ENCODE data around the gene TRAF3IP1. TPM values are rescaled to one million over a fixed set of nuclear protein-coding genes. Genes with fewer than 3 reads are reported as not detected.

The TRAF3IP1 gene
- total and polyA plus RNA-seq, 2 donors (not counting 1 experiment from before 2014, with no cell fraction given), result 1.4 to 15.5 TPM

DNA sequence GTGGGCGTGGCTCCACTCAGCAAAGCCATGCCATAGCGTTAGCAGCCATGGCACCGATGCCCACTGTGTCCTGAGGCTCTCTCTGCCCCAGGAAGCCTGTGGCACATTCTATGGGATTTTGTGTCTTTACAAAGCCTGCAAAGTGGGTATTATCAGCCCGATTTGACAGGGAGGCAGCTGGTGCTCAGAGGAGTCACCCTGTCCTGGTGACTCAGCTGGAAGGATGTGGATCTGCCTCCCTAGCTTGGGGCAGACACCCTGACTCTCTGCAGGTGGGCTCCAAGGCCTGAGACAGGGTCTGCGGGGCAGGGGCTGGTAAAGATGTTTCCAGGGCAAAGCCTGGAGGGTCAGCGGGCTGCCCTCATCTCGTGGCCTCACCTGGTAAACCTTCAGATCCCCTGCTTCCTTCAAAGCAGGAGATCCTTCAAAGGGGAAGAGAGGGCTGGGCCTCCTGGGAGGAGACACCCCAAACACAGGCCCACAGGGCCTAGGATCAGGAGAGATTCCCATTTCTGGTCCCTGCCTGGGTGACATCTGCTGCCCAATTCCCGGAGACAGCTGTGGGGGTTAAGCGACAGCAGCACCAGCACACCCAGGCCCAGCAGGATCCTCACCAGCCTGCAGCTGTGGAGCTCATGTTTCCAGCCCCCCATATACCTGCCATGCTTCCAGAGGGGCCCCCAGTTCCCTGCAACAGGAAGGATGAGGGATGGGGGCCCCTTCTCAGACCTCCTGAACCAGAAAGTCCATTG lies 103.4 kb downstream of the TRAF3IP1 start:
- Histone ChIP-seq H3K27me3 (replicated peaks in 1 of 4; ENCODE audit: control extremely low read depth in 1 of 4, control insufficient read depth in 3 of 4, insufficient read depth in 4 of 4, low read length in 3 of 4) (no peaks in the 10 kb centered on the region), H3K27ac (ENCODE audit: low read length in 2 of 2) (no peak overlapping the region), H3K36me3 (replicated peaks in 1 of 2; ENCODE audit: control extremely low read depth in 1 of 2, control insufficient read depth in 1 of 2, extremely low read depth in 1 of 2, insufficient read depth in 2 of 2, low read length in 1 of 2) (no peaks in the 10 kb centered on the region), H3K4me2 (replicated peaks; ENCODE audit: low read depth, low read length, poor library complexity, severe bottlenecking) (no peak overlapping the region), H3K4me1 (ENCODE audit: control insufficient read depth in 2 of 2, insufficient read depth in 2 of 2, low read length in 2 of 2) (peaks cover 19 to 23% of the 10 kb centered on the region in 2 donors), H3K4me3 (ENCODE audit: control extremely low read depth in 1 of 5, extremely low read depth in 1 of 5, insufficient read depth in 1 of 5, low read depth in 2 of 5, low read length in 4 of 5) (no peak overlapping the region), H4K20me1 (ENCODE audit: control insufficient read depth, insufficient read depth, low read length, poor library complexity, severe bottlenecking) (peaks cover 7% of the 10 kb centered on the region), H3K9me3 (ENCODE audit: control extremely low read depth in 1 of 3, control insufficient read depth in 2 of 3, insufficient read depth in 1 of 3, low read length in 2 of 3) (no peaks in the 10 kb centered on the region), H2AFZ (ENCODE audit: insufficient read depth, low read depth, low read length, poor library complexity, severe bottlenecking) (no peak overlapping the region), H3K79me2 (ENCODE audit: control insufficient read depth, insufficient read depth, low read length) (peaks cover 31% of the 10 kb centered on the region), H3K9ac (ENCODE audit: low read length) (no peak overlapping the region)
- Mint-ChIP-seq H3K27ac (no peak overlapping the region), H3K4me3 (no peak overlapping the region), H3K4me1 (peaks cover 21% of the 10 kb centered on the region), H3K27me3 (no peaks in the 10 kb centered on the region), H3K9me3 (ENCODE audit: insufficient read depth) (no peaks in the 10 kb centered on the region)
- intact Hi-C loops (cut with micrococcal nuclease), result loop anchor here (10.0 kb wide), 1 partner anchor 1601 kb away; the partner anchor contains the start of gene NDUFA10
- ATAC-seq (ENCODE audit: low read depth) (no peak), DNase-seq (no peak)
- ChIA-PET POLR2A (no interaction called here), CTCF (no interaction called here)
- 90% methylated on average over 8 of the region's 9 CpGs for WGBS (ENCODE audit: insufficient coverage)
- TF ChIP-seq, protein P1, sequence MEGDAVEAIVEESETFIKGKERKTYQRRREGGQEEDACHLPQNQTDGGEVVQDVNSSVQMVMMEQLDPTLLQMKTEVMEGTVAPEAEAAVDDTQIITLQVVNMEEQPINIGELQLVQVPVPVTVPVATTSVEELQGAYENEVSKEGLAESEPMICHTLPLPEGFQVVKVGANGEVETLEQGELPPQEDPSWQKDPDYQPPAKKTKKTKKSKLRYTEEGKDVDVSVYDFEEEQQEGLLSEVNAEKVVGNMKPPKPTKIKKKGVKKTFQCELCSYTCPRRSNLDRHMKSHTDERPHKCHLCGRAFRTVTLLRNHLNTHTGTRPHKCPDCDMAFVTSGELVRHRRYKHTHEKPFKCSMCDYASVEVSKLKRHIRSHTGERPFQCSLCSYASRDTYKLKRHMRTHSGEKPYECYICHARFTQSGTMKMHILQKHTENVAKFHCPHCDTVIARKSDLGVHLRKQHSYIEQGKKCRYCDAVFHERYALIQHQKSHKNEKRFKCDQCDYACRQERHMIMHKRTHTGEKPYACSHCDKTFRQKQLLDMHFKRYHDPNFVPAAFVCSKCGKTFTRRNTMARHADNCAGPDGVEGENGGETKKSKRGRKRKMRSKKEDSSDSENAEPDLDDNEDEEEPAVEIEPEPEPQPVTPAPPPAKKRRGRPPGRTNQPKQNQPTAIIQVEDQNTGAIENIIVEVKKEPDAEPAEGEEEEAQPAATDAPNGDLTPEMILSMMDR (IDR thresholded peaks at IDR 0.05), result no peak
- no peak for TF ChIP-seq EZH2 (IDR thresholded peaks at IDR 0.05; ENCODE audit: borderline replicate concordance, insufficient read depth, low read depth, low read length, poor library complexity, severe bottlenecking)

DNA sequence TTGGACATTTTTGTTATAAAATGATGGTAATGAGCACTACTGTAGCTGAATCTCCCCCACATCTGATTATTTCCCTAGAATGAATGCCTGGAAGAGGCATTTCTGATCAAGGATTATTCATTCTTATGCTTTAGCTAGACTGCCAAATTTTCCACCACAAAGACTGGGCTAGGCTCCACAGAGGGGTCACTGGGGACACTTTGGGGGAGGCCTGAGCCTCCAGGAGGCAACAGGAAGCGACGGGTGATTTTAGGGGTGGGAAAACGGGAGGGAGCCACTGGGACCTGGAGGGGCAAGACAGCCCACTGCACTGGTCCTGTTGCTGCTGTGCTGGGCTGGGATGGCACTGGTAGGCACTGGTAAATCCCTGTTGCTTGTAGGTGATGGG lies 104.0 kb downstream of the TRAF3IP1 start:
- Histone ChIP-seq H3K9ac (ENCODE audit: low read length) (no peak overlapping the region), H3K4me2 (replicated peaks; ENCODE audit: low read depth, low read length, poor library complexity, severe bottlenecking) (no peak overlapping the region), H2AFZ (ENCODE audit: insufficient read depth, low read depth, low read length, poor library complexity, severe bottlenecking) (no peak overlapping the region), H3K27me3 (replicated peaks in 1 of 4; ENCODE audit: control extremely low read depth in 1 of 4, control insufficient read depth in 3 of 4, insufficient read depth in 4 of 4, low read length in 3 of 4) (no peaks in the 10 kb centered on the region), H3K4me3 (ENCODE audit: control extremely low read depth in 1 of 5, extremely low read depth in 1 of 5, insufficient read depth in 1 of 5, low read depth in 2 of 5, low read length in 4 of 5) (no peak overlapping the region), H3K9me3 (ENCODE audit: control extremely low read depth in 1 of 3, control insufficient read depth in 2 of 3, insufficient read depth in 1 of 3, low read length in 2 of 3) (no peaks in the 10 kb centered on the region), H3K27ac (ENCODE audit: low read length in 2 of 2) (no peak overlapping the region), H3K79me2 (ENCODE audit: control insufficient read depth, insufficient read depth, low read length) (peaks cover 36% of the 10 kb centered on the region), H3K4me1 (ENCODE audit: control insufficient read depth in 2 of 2, insufficient read depth in 2 of 2, low read length in 2 of 2) (peaks cover 19 to 26% of the 10 kb centered on the region in 2 donors), H3K36me3 (replicated peaks in 1 of 2; ENCODE audit: control extremely low read depth in 1 of 2, control insufficient read depth in 1 of 2, extremely low read depth in 1 of 2, insufficient read depth in 2 of 2, low read length in 1 of 2) (no peaks in the 10 kb centered on the region), H4K20me1 (ENCODE audit: control insufficient read depth, insufficient read depth, low read length, poor library complexity, severe bottlenecking) (peaks cover 13% of the 10 kb centered on the region)
- Mint-ChIP-seq H3K9me3 (ENCODE audit: insufficient read depth) (no peaks in the 10 kb centered on the region), H3K4me1 (peaks cover 25% of the 10 kb centered on the region), H3K4me3 (peak overlapping the region; percentile 48), H3K27me3 (no peaks in the 10 kb centered on the region), H3K27ac (peak overlapping the region; percentile 42)
- 93% methylated on average over 3 of the region's 3 CpGs for WGBS (ENCODE audit: insufficient coverage)
- CTCF ChIA-PET, result no interaction called here
- no peak for ATAC-seq (ENCODE audit: low read depth)
- POLR2A ChIA-PET, result no interaction called here
- intact Hi-C loops (cut with micrococcal nuclease), result loop anchor here (10.0 kb wide), 1 partner anchor 1600 kb away; the partner anchor contains the start of gene NDUFA10
- DNase-seq, result no peak
- TF ChIP-seq EZH2 (IDR thresholded peaks at IDR 0.05; ENCODE audit: borderline replicate concordance, insufficient read depth, low read depth, low read length, poor library complexity, severe bottlenecking), result no peak
- TF ChIP-seq, protein P1 (IDR thresholded peaks at IDR 0.05), result no peak

All from B cell (primary cell).